ENCODE data around the gene ATP1A1.

The ATP1A1 gene

DNA sequence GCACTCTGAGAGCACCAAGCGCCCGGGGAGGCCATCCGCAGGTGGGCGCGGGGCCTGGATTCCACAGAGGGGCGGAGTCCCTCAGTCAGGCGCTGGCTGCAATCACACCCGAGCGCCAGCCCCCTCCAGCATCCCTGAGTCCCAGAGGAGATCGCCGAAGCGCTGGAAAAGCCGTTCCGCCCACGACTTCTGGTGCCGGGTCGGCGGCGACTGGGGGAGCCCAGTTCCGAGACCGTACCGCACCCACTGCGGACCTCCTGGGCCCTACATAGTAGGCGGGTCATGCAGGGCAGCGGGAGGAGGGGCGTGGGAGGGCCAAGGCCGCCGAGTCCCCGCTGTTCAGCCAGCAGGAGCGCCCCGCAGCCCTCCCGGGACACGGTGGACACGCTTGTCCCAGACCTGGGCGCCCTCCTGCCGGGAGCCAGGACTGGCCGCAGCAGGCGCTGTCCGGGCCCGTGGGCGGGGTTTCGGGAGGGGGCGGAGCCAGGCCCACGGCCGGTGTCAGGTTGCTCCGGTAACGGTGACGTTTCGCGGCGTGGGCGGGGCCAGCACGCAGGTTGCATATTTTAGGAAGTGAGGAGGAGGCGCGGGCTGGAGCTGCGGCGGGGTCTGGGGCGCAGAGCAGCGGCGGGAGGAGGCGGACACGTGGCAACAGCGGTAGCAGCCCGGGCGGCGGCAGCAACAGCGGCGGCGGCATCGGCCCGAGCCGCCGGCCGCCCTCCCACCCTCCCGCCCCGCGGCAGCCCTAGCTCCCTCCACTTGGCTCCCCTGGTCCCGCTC, at the start of gene ATP1A1:
TSS of gene ATP1A1 (plus strand) at position 594 of the 780 bp plus-strand sequence. CDS start 268 bp downstream, outside the sequence.
- peak; percentile 94 for DNase-seq (ENCODE audit: low read depth)
- TF ChIP-seq, protein P1, sequence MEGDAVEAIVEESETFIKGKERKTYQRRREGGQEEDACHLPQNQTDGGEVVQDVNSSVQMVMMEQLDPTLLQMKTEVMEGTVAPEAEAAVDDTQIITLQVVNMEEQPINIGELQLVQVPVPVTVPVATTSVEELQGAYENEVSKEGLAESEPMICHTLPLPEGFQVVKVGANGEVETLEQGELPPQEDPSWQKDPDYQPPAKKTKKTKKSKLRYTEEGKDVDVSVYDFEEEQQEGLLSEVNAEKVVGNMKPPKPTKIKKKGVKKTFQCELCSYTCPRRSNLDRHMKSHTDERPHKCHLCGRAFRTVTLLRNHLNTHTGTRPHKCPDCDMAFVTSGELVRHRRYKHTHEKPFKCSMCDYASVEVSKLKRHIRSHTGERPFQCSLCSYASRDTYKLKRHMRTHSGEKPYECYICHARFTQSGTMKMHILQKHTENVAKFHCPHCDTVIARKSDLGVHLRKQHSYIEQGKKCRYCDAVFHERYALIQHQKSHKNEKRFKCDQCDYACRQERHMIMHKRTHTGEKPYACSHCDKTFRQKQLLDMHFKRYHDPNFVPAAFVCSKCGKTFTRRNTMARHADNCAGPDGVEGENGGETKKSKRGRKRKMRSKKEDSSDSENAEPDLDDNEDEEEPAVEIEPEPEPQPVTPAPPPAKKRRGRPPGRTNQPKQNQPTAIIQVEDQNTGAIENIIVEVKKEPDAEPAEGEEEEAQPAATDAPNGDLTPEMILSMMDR (IDR thresholded peaks at IDR 0.05; ENCODE audit: low read length, missing control alignments), result no peak
- peak within 1 kb of the TSS; percentile 85 for H3K4me3 ChIP-seq (replicated peaks; ENCODE audit: low read depth, low read length)

DNA sequence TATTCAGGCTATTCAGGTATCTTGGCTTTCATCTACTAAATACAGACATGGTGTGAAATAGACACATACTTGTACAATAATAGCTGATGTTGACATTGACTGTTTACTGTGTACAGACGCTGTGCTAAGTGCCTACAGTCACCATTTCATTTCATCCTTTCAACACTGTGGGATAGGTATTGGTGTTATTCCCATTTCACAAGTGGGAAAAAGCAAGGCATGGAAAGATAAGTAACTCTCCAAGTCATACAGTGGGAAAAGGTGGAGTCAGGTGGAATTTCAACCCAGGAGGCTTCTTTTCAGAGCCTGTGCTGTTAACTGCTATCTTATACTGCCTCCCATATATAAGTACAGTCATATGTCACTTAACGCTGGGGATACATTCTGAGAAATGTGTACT, 49.6 kb upstream of the ATP1A1 start:
- TF ChIP-seq, protein P1 (IDR thresholded peaks at IDR 0.05; ENCODE audit: low read length, missing control alignments), result no peak
- no peak for DNase-seq (ENCODE audit: low read depth)
- no peak overlapping the region for H3K4me3 ChIP-seq (replicated peaks; ENCODE audit: low read depth, low read length)

DNA sequence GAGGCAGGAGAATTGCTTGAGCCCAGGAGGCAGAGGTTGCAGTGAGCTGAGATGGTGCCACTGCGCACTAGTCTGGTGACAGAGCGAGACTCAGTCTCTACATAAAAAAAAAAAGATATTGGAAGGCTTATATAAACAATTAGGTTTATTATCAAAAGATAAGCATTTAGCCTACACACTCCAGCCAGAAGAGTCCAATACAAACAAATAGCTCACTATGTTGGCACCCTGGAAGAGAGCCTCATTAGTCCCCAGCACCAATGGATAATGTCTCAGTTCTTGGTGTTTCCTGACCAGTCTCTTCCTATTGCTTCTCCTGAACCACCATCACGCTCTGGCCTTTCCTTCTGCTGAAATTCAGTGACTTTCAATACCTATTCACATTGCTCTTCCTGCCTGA, 48.6 kb upstream of the ATP1A1 start:
- no peak for DNase-seq (ENCODE audit: low read depth)
- no peak overlapping the region for H3K4me3 ChIP-seq (replicated peaks; ENCODE audit: low read depth, low read length)
- TF ChIP-seq, protein P1 (IDR thresholded peaks at IDR 0.05; ENCODE audit: low read length, missing control alignments), result no peak

DNA sequence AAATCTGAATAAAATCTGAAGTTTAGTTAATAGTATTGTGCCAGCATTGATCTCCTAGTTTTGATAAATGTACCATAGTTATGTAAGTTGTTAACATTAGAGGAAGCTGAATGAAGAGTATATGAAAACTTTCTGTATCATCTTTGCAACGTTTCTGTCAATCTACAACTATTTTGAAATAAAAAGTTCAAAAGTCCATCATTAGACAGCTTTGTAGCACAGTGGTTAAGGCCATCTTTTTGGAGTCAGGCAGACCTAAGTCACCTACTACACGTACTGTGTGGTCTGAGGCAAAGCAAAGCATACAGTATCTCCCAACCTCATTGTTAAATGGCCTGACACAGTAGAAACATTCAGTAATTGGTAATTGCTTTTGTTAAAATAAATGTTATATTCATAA, 47.9 kb upstream of the ATP1A1 start:
- DNase-seq (ENCODE audit: low read depth), result no peak
- no peak overlapping the region for H3K4me3 ChIP-seq (replicated peaks; ENCODE audit: low read depth, low read length)
- TF ChIP-seq, protein P1 (IDR thresholded peaks at IDR 0.05; ENCODE audit: low read length, missing control alignments), result no peak

DNA sequence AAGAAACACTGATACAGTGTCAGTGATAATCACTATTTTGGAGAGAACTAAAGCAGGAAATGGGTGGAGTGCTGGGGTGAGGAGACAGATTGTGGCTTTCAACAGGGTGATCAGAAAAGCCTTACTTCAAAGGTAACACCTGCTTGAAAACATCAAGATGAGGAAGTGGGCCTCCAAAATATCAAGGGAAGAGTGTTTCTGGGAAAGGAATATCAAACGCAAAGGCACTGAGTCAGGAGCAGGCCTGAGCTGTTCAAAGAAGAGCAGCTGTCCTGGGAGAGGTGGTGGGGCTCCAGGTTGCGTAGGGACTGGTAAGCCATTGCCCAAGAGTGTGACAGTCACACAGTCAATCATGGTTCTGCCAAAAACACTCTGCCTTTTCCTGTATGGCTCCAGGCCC, 47.1 kb upstream of the ATP1A1 start:
- DNase-seq (ENCODE audit: low read depth), result no peak

DNA sequence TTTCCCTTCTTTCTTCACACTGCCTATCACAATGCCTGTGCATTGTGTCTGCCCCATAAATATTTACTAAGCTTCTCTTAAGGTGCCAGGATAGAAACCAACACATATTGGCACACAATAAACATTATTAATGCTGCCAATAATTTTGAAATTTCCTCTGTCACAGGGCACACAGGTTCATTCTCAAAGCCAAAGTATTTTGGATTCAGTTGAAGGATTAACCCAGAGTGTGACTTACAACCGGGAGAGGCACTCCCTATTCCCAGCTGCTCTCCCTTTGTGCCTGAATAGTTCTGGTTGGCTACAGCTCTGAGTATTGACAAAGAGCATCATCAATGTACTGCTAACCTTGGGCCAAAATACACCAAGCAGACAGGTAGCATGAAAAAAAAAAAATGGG, 46.6 kb upstream of the ATP1A1 start:
- no peak overlapping the region for H3K4me3 ChIP-seq (replicated peaks; ENCODE audit: low read depth, low read length)
- TF ChIP-seq, protein P1 (IDR thresholded peaks at IDR 0.05; ENCODE audit: low read length, missing control alignments), result no peak
- no peak for DNase-seq (ENCODE audit: low read depth)

More for the DNA sequence above, 47.1 kb upstream of the ATP1A1 start:
- no peak overlapping the region for H3K4me3 ChIP-seq (replicated peaks; ENCODE audit: low read depth, low read length)
- TF ChIP-seq, protein P1 (IDR thresholded peaks at IDR 0.05; ENCODE audit: low read length, missing control alignments), result no peak

DNA sequence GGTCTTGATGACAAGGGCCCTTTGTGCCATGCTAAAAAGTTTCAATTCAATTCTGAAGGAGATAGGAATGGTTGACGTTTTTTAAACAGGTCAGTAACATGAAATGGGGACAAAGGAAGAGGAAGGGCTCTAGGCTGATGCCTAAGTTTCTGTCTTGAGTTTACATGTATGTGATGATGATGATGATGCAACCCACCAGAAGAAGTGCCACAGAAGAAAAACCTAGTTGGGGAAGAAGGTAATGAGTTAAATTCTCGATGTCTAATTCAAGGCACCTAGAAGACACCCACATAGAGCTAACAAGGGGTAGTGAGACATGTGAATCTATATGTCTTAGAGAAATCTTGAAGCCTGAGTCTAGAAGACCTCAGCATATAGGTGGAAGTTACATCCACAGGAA, 44.4 kb upstream of the ATP1A1 start:
- TF ChIP-seq, protein P1 (IDR thresholded peaks at IDR 0.05; ENCODE audit: low read length, missing control alignments), result no peak
- H3K4me3 ChIP-seq (replicated peaks; ENCODE audit: low read depth, low read length), result no peak overlapping the region
- no peak for DNase-seq (ENCODE audit: low read depth)
